ENCODE data around the gene NRIP3.

The NRIP3 gene

DNA sequence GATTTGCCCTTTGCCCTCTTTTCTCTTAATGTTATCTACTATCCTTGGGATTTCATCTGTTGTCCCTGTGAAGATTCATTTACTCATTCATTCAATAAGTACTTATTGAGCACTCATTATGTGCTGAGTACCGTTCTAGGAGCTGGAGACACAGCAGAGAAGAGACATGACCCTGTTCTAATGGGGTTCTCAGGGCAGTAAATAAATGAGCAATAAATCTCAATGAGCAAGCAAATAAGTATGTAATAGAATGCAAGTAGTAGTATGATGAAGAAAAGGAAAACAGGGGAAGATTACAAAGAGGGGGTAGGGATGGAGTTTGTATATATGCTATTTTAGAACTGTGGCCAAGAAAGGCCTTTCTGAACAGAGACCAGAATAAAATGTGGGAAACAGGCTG lies 34.2 kb upstream of the NRIP3 start:
- peaks cover 3% of the 10 kb centered on the region for H3K4me1 ChIP-seq (ENCODE audit: control insufficient read depth, insufficient read depth, low read length)
- no peak overlapping the region for H3K27ac ChIP-seq (ENCODE audit: low read length)
- no peak overlapping the region for H3K9ac ChIP-seq (ENCODE audit: low read length in 2 of 2)
- H3K4me3 ChIP-seq (ENCODE audit: low read length in 2 of 2), result no peak overlapping the region
- peaks cover 0 to 4% of the 10 kb centered on the region in 2 donors for H3K36me3 ChIP-seq (ENCODE audit: control insufficient read depth in 2 of 2, insufficient read depth in 2 of 2, low read length in 2 of 2)
- no peaks in the 10 kb centered on the region for H3K27me3 ChIP-seq (ENCODE audit: control insufficient read depth in 1 of 2, insufficient read depth in 2 of 2, low read length in 2 of 2)
- no peaks in the 10 kb centered on the region for H3K9me3 ChIP-seq (ENCODE audit: control insufficient read depth in 2 of 2, low read length in 2 of 2)

GRCh38 chr11:9037046-9037780 lies 33.4 kb upstream of the NRIP3 start:
- Histone ChIP-seq H3K4me3 (ENCODE audit: low read length in 2 of 2) (no peak overlapping the region), H3K4me1 (ENCODE audit: control insufficient read depth, insufficient read depth, low read length) (peaks cover 3% of the 10 kb centered on the region), H3K27me3 (ENCODE audit: control insufficient read depth in 1 of 2, insufficient read depth in 2 of 2, low read length in 2 of 2) (no peaks in the 10 kb centered on the region), H3K36me3 (ENCODE audit: control insufficient read depth in 2 of 2, insufficient read depth in 2 of 2, low read length in 2 of 2) (peaks cover 0 to 6% of the 10 kb centered on the region in 2 donors), H3K9ac (ENCODE audit: low read length in 2 of 2) (no peak overlapping the region), H3K9me3 (ENCODE audit: control insufficient read depth in 2 of 2, low read length in 2 of 2) (no peaks in the 10 kb centered on the region), H3K27ac (ENCODE audit: low read length) (no peak overlapping the region)

DNA sequence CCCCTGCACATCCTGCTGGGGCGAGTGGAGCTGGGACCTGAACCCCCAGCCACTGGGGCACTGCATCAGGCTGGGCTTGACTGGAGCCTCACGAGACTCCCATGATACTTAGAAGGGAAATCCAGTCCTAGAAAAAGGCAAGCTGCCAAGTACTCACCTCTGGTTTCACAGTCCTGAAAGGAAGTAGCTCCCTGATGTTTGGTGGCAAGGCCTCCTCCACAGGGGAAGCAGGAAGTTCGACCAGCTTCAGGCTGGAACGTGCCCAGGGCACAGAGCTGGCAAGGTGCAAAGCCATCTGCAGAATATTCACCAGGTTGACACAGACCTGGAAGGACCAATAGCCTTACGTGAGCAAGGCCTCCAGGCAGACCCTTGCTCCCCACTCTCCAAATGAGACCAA lies 26.8 kb upstream of the NRIP3 start:
- H3K27ac ChIP-seq (ENCODE audit: low read length), result no peak overlapping the region
- no peaks in the 10 kb centered on the region for H3K9me3 ChIP-seq (ENCODE audit: control insufficient read depth in 2 of 2, low read length in 2 of 2)
- no peak overlapping the region for H3K9ac ChIP-seq (ENCODE audit: low read length in 2 of 2)
- H3K4me1 ChIP-seq (ENCODE audit: control insufficient read depth, insufficient read depth, low read length), result peaks cover 2% of the 10 kb centered on the region
- no peaks in the 10 kb centered on the region for H3K27me3 ChIP-seq (ENCODE audit: control insufficient read depth in 1 of 2, insufficient read depth in 2 of 2, low read length in 2 of 2)
- H3K4me3 ChIP-seq (ENCODE audit: low read length in 2 of 2), result no peak overlapping the region
- peaks cover 0 to 19% of the 10 kb centered on the region in 2 donors for H3K36me3 ChIP-seq (ENCODE audit: control insufficient read depth in 2 of 2, insufficient read depth in 2 of 2, low read length in 2 of 2)

GRCh38 chr11:9029422-9029821 lies 25.6 kb upstream of the NRIP3 start:
- Histone ChIP-seq H3K4me3 (ENCODE audit: low read length in 2 of 2) (no peak overlapping the region), H3K27ac (ENCODE audit: low read length) (no peak overlapping the region), H3K9ac (ENCODE audit: low read length in 2 of 2) (no peak overlapping the region), H3K9me3 (ENCODE audit: control insufficient read depth in 2 of 2, low read length in 2 of 2) (no peaks in the 10 kb centered on the region), H3K27me3 (ENCODE audit: control insufficient read depth in 1 of 2, insufficient read depth in 2 of 2, low read length in 2 of 2) (no peaks in the 10 kb centered on the region), H3K36me3 (ENCODE audit: control insufficient read depth in 2 of 2, insufficient read depth in 2 of 2, low read length in 2 of 2) (peaks cover 0 to 19% of the 10 kb centered on the region in 2 donors), H3K4me1 (ENCODE audit: control insufficient read depth, insufficient read depth, low read length) (peaks cover 2% of the 10 kb centered on the region)

DNA sequence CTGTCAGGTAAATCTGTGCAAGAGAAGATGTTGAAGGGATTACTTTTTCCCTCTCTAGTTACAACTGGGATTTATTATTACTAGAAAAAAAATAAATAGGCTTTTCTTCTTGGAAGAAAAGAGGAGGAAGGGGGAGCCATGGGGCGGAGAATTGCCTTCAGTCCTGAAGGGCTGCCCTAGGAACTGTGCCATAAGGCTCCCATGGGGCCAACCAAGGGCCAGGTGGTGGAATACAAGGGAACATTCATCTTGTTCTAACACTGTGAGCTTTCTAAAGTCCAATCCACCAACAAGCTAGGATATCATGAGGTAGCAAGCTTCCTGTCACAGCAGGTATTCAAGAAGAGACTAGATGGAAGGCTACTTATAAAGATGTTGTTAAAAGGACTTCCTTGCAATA lies 24.8 kb upstream of the NRIP3 start:
- no peak overlapping the region for H3K27ac ChIP-seq (ENCODE audit: low read length)
- H3K9me3 ChIP-seq (ENCODE audit: control insufficient read depth in 2 of 2, low read length in 2 of 2), result no peaks in the 10 kb centered on the region
- no peak overlapping the region for H3K4me3 ChIP-seq (ENCODE audit: low read length in 2 of 2)
- H3K9ac ChIP-seq (ENCODE audit: low read length in 2 of 2), result no peak overlapping the region
- H3K27me3 ChIP-seq (ENCODE audit: control insufficient read depth in 1 of 2, insufficient read depth in 2 of 2, low read length in 2 of 2), result no peaks in the 10 kb centered on the region
- peaks cover 0 to 19% of the 10 kb centered on the region in 2 donors for H3K36me3 ChIP-seq (ENCODE audit: control insufficient read depth in 2 of 2, insufficient read depth in 2 of 2, low read length in 2 of 2)
- H3K4me1 ChIP-seq (ENCODE audit: control insufficient read depth, insufficient read depth, low read length), result peaks cover 2% of the 10 kb centered on the region

GRCh38 chr11:9025101-9025850 lies 21.5 kb upstream of the NRIP3 start:
- Histone ChIP-seq H3K36me3 (ENCODE audit: control insufficient read depth in 2 of 2, insufficient read depth in 2 of 2, low read length in 2 of 2) (peaks cover 0 to 13% of the 10 kb centered on the region in 2 donors), H3K4me1 (ENCODE audit: control insufficient read depth, insufficient read depth, low read length) (peaks cover 13% of the 10 kb centered on the region), H3K9ac (ENCODE audit: low read length in 2 of 2) (no peak overlapping the region), H3K4me3 (ENCODE audit: low read length in 2 of 2) (no peak overlapping the region), H3K27me3 (ENCODE audit: control insufficient read depth in 1 of 2, insufficient read depth in 2 of 2, low read length in 2 of 2) (no peaks in the 10 kb centered on the region), H3K9me3 (ENCODE audit: control insufficient read depth in 2 of 2, low read length in 2 of 2) (no peaks in the 10 kb centered on the region), H3K27ac (ENCODE audit: low read length) (no peak overlapping the region)

- Histone ChIP-seq H3K4me1 (ENCODE audit: control insufficient read depth, insufficient read depth, low read length) (peaks cover 13% of the 10 kb centered on the region), H3K4me3 (ENCODE audit: low read length in 2 of 2) (no peak overlapping the region), H3K27me3 (ENCODE audit: control insufficient read depth in 1 of 2, insufficient read depth in 2 of 2, low read length in 2 of 2) (no peaks in the 10 kb centered on the region), H3K27ac (ENCODE audit: low read length) (no peak overlapping the region), H3K9ac (ENCODE audit: low read length in 2 of 2) (no peak overlapping the region), H3K9me3 (ENCODE audit: control insufficient read depth in 2 of 2, low read length in 2 of 2) (no peaks in the 10 kb centered on the region), H3K36me3 (ENCODE audit: control insufficient read depth in 2 of 2, insufficient read depth in 2 of 2, low read length in 2 of 2) (peaks cover 0 to 5% of the 10 kb centered on the region in 2 donors)
Measured at GRCh38 chr11:9022961-9023680, 19.3 kb upstream of the NRIP3 start.

GRCh38 chr11:9020916-9021315 lies 17.1 kb upstream of the NRIP3 start:
- Histone ChIP-seq H3K9me3 (ENCODE audit: control insufficient read depth in 2 of 2, low read length in 2 of 2) (no peaks in the 10 kb centered on the region), H3K4me1 (ENCODE audit: control insufficient read depth, insufficient read depth, low read length) (peaks cover 19% of the 10 kb centered on the region), H3K4me3 (ENCODE audit: low read length in 2 of 2) (no peak overlapping the region), H3K36me3 (ENCODE audit: control insufficient read depth in 2 of 2, insufficient read depth in 2 of 2, low read length in 2 of 2) (peaks cover 0 to 2% of the 10 kb centered on the region in 2 donors), H3K27ac (ENCODE audit: low read length) (no peak overlapping the region), H3K27me3 (ENCODE audit: control insufficient read depth in 1 of 2, insufficient read depth in 2 of 2, low read length in 2 of 2) (no peaks in the 10 kb centered on the region), H3K9ac (ENCODE audit: low read length in 2 of 2) (no peak overlapping the region)

GRCh38 chr11:9019861-9020260 lies 16.1 kb upstream of the NRIP3 start:
- H3K4me3 ChIP-seq (ENCODE audit: low read length in 2 of 2), result no peak overlapping the region
- peaks cover 22% of the 10 kb centered on the region for H3K4me1 ChIP-seq (ENCODE audit: control insufficient read depth, insufficient read depth, low read length)
- no peak overlapping the region for H3K27ac ChIP-seq (ENCODE audit: low read length)
- no peak overlapping the region for H3K9ac ChIP-seq (ENCODE audit: low read length in 2 of 2)
- no peaks in the 10 kb centered on the region for H3K9me3 ChIP-seq (ENCODE audit: control insufficient read depth in 2 of 2, low read length in 2 of 2)
- no peaks in the 10 kb centered on the region for H3K27me3 ChIP-seq (ENCODE audit: control insufficient read depth in 1 of 2, insufficient read depth in 2 of 2, low read length in 2 of 2)
- no peaks in the 10 kb centered on the region for H3K36me3 ChIP-seq (ENCODE audit: control insufficient read depth in 2 of 2, insufficient read depth in 2 of 2, low read length in 2 of 2)

GRCh38 chr11:9017773-9018172 lies 14.0 kb upstream of the NRIP3 start:
- no peak overlapping the region for H3K27ac ChIP-seq (ENCODE audit: low read length)
- no peak overlapping the region for H3K9ac ChIP-seq (ENCODE audit: low read length in 2 of 2)
- H3K27me3 ChIP-seq (ENCODE audit: control insufficient read depth in 1 of 2, insufficient read depth in 2 of 2, low read length in 2 of 2), result no peaks in the 10 kb centered on the region
- no peaks in the 10 kb centered on the region for H3K9me3 ChIP-seq (ENCODE audit: control insufficient read depth in 2 of 2, low read length in 2 of 2)
- no peaks in the 10 kb centered on the region for H3K36me3 ChIP-seq (ENCODE audit: control insufficient read depth in 2 of 2, insufficient read depth in 2 of 2, low read length in 2 of 2)
- H3K4me3 ChIP-seq (ENCODE audit: low read length in 2 of 2), result no peak overlapping the region
- H3K4me1 ChIP-seq (ENCODE audit: control insufficient read depth, insufficient read depth, low read length), result peaks cover 22% of the 10 kb centered on the region
